ENCODE data around the gene PLK3. TPM values are rescaled to one million over a fixed set of nuclear protein-coding genes. Genes with fewer than 3 reads are reported as not detected.
A peak's percentile ranks its signal among the peaks of the same experiment; 100 is the strongest.

PLK3 gene
- total RNA-seq, 2 donors from 2014 or later = 3.3 to 9.0 TPM

- peak; percentile 52 for DNase-seq
- 74 to 82% methylated on average over 6 to 9 of the region's 9 CpGs for WGBS, 2 experiments (ENCODE audit: insufficient coverage in 1 of 2, insufficient read length in 1 of 2)
- Histone ChIP-seq H3K27me3 (ENCODE audit: control insufficient read depth, insufficient read depth, low read length, poor library complexity, severe bottlenecking) (no peaks in the 10 kb centered on the region), H3K27ac (ENCODE audit: low read depth, low read length) (no peak overlapping the region), H3K36me3 (ENCODE audit: control insufficient read depth, insufficient read depth, low read length) (no peaks in the 10 kb centered on the region), H3K4me1 (ENCODE audit: control insufficient read depth, insufficient read depth, low read length) (no peaks in the 10 kb centered on the region), H3K9me3 (ENCODE audit: control insufficient read depth, low read length) (no peaks in the 10 kb centered on the region), H3K4me3 (ENCODE audit: low read length) (no peak overlapping the region), H3K9ac (ENCODE audit: extremely low read depth, low read length, poor library complexity, severe bottlenecking) (no peak overlapping the region)
- no peaks in the 10 kb centered on the region for H3K27me3 Mint-ChIP-seq (ENCODE audit: insufficient read depth)
- peaks cover 14% of the 10 kb centered on the region for H3K4me1 Mint-ChIP-seq
- no peaks in the 10 kb centered on the region for H3K36me3 Mint-ChIP-seq (ENCODE audit: low read depth)
- H3K4me3 Mint-ChIP-seq = no peak overlapping the region
- no peaks in the 10 kb centered on the region for H3K9me3 Mint-ChIP-seq
- H3K27ac Mint-ChIP-seq = no peak overlapping the region
- no peak for TF ChIP-seq CTCF (conservative IDR thresholded peaks at IDR 0.05)
These were observed 31.3 kb downstream of the PLK3 start for GRCh38 chr1:44831516-44831915.

DNA sequence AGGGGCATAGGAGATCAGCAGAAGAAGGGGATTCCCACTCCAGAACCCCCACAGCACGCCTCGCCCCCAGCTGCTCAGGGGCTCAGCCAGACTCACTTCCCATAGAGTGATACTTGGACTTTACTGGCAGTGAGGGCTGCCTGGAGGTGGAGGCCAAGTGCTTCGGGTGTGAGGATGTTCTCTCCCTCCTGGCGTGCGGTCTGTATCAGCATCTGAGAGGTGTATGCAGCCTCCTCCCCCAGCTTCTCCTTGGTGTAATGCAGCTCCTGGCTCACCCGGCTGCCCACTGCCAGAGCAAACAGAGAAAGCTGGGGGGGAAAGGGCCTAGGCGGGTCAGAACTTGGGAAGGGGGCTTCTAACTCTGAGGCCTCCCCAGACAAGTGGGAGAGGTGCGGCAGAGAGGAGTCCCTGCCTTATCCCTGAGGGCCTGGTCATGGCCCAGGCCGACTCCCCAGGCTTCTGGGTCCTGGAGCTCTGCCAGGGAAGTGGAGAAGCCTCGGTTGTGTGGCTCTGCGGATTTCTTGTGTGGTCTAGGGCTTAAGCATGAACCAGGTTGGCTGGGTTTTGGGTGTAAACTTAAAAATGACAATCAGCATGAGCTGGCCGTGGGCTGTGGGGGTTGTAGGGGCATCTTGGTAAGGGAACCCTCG lies 32.0 kb downstream of the PLK3 start:
- WGBS, 2 experiments (ENCODE audit: insufficient coverage in 1 of 2, insufficient read length in 1 of 2) = 85 to 86% methylated on average over 5 to 13 of the region's 13 CpGs
- DNase-seq = peak; percentile 61
- no peaks in the 10 kb centered on the region for H3K9me3 ChIP-seq (ENCODE audit: control insufficient read depth, low read length)
- H3K36me3 ChIP-seq (ENCODE audit: control insufficient read depth, insufficient read depth, low read length) = no peaks in the 10 kb centered on the region
- H3K9me3 Mint-ChIP-seq = no peaks in the 10 kb centered on the region
- peaks cover 14% of the 10 kb centered on the region for H3K4me1 Mint-ChIP-seq
- H3K27me3 Mint-ChIP-seq (ENCODE audit: insufficient read depth) = no peaks in the 10 kb centered on the region
- no peak overlapping the region for H3K27ac Mint-ChIP-seq
- no peaks in the 10 kb centered on the region for H3K4me1 ChIP-seq (ENCODE audit: control insufficient read depth, insufficient read depth, low read length)
- H3K27ac ChIP-seq (ENCODE audit: low read depth, low read length) = no peak overlapping the region
- no peaks in the 10 kb centered on the region for H3K27me3 ChIP-seq (ENCODE audit: control insufficient read depth, insufficient read depth, low read length, poor library complexity, severe bottlenecking)
- no peak overlapping the region for H3K9ac ChIP-seq (ENCODE audit: extremely low read depth, low read length, poor library complexity, severe bottlenecking)
- H3K36me3 Mint-ChIP-seq (ENCODE audit: low read depth) = no peaks in the 10 kb centered on the region
- no peak overlapping the region for H3K4me3 Mint-ChIP-seq
- no peak overlapping the region for H3K4me3 ChIP-seq (ENCODE audit: low read length)
- no peak for TF ChIP-seq CTCF (conservative IDR thresholded peaks at IDR 0.05)

GRCh38 chr1:44834328-44834727 lies 34.2 kb downstream of the PLK3 start:
- H3K27ac ChIP-seq (ENCODE audit: low read depth, low read length) = no peak overlapping the region
- Mint-ChIP-seq H3K27ac (no peak overlapping the region), H3K27me3 (ENCODE audit: insufficient read depth) (no peaks in the 10 kb centered on the region), H3K36me3 (ENCODE audit: low read depth) (no peaks in the 10 kb centered on the region), H3K4me1 (peaks cover 14% of the 10 kb centered on the region), H3K4me3 (no peak overlapping the region), H3K9me3 (no peaks in the 10 kb centered on the region)
- H3K9ac ChIP-seq (ENCODE audit: extremely low read depth, low read length, poor library complexity, severe bottlenecking) = no peak overlapping the region
- H3K9me3 ChIP-seq (ENCODE audit: control insufficient read depth, low read length) = no peaks in the 10 kb centered on the region
- no peaks in the 10 kb centered on the region for H3K27me3 ChIP-seq (ENCODE audit: control insufficient read depth, insufficient read depth, low read length, poor library complexity, severe bottlenecking)
- no peaks in the 10 kb centered on the region for H3K36me3 ChIP-seq (ENCODE audit: control insufficient read depth, insufficient read depth, low read length)
- WGBS, 2 experiments (ENCODE audit: insufficient coverage in 1 of 2, insufficient read length in 1 of 2) = 82 to 91% methylated on average over 6 to 7 of the region's 7 CpGs
- H3K4me3 ChIP-seq (ENCODE audit: low read length) = no peak overlapping the region
- no peak for TF ChIP-seq CTCF (conservative IDR thresholded peaks at IDR 0.05)
- DNase-seq = no peak
- no peaks in the 10 kb centered on the region for H3K4me1 ChIP-seq (ENCODE audit: control insufficient read depth, insufficient read depth, low read length)
